Measurements from ENCODE around the gene FAM135A.
"Not testable (repeated sequence)": the region's sequence is repeated elsewhere in the genome, so short reads cannot be mapped to it uniquely, and the experiment has no call there.

The FAM135A gene

GRCh38 chr6:70551566-70551965 lies 138.3 kb downstream of the FAM135A start:
- DNase-seq = no peak

DNA sequence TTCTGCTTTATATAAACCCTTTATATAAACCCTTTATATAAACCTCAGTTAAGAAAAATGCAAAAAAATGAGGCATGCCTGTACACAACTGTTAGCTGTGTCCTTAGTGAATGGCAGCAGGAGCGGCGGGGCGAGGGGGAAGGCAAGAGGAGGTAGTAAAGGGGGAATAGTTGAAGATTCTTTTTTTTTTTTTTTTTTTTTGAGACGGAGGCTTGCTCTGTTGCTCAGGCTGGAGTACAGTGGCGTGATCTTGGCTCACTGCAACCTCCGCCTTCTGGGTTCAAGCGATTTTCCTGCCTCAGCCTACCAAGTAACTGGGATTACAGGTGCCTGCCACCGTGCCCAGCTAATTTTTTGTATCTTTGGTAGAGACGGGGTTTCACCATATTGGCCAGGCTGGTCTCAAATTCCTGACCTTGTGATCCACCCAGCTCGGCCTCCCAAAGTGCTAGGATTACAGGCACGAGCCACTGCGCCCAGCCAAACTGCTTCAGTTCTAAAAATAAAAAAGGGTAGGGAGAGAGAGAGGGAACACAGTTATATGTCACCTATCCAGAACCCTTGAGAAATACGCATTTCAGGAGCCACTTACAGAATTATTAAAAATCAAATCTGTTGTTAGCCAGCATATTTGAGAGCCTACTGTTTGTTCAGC lies 139.1 kb downstream of the FAM135A start:
- not testable (repeated sequence) for DNase-seq

- no peak for DNase-seq
Measured at GRCh38 chr6:70552974-70553373, 139.7 kb downstream of the FAM135A start.

DNA sequence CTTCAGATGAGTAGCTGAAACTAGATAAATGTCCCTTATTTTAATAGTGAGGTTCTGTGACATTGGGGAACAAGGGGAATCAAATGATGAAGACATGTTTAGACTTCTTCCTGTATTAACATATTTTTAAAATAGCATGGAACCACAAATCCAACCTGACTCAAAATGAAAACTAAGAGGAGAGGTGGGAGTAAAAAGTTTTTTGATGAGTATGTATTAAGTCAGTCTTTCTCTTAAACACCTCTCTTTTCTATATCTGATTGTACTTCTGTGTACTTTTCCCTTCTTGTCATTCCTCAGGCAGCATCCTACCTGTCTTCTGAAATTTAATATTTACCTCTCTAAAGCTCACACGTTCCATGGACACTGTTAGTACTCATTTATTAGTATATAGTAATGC lies 144.7 kb downstream of the FAM135A start:
- DNase-seq = no peak

DNA sequence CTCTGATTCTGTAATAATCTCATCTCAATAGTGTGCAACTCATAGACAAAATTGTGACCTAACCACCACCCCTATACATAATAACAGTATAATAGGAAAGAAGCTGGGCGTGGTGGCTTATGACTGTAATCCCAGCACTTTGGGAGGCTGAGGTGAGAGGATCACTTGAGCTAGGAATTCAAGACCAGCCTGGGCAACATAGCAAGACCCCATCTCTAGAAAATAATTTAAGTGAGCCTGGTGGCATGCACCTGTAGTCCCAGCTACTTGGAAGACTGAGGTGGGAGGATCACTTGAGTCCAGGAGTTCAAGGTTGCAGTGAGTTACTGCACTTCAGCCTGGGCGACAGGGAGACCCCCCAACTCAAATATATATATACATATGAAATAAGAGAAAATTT lies 149.1 kb downstream of the FAM135A start:
- not testable (repeated sequence) for DNase-seq

DNA sequence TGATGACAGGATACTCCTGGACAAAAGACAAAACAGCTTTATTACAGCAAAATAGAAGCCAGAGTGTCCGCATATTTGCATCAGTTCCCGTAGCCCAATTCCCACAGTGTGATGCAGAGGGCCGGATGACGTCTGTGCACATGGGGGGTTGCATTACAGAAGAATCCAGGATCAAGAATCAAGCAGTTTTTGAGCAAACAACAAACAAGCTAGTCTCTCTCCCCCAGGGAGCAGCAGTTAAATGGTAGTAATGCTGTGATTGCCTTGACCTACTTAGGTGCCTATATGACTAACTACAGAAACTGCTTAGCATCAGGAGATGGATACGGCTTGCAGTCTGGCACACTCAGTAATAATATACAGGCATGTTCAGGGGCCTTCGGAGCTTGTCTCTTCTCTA lies 150.2 kb downstream of the FAM135A start:
- DNase-seq = no peak

- DNase-seq = peak; percentile 93
Measured at GRCh38 chr6:70566751-70567382, 153.6 kb downstream of the FAM135A start, which contains the start of gene SDHAF4. TSS of gene SDHAF4 (plus strand) at chr6:70566930. CDS start at chr6:70566941, 11 bp downstream.

DNA sequence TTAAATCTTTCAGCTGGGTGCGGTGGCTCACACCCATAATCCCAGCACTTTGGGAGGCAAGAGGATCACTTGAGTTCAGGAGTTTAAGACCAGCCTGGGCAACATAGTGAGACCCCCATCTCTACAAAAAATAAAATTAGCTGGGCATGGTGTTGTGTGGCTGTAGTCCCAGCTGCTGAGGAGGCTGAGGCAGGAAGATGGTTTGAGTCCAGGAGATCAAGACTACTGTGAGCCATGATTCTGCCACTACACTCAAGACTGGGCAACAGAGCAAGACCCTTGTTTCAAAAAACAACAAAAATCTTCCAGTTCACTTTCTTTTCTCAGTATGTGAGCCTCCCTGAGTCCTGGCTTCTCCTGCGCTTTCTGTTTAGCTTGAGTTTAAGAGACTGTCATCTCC lies 161.3 kb downstream of the FAM135A start:
- DNase-seq = no peak

DNA sequence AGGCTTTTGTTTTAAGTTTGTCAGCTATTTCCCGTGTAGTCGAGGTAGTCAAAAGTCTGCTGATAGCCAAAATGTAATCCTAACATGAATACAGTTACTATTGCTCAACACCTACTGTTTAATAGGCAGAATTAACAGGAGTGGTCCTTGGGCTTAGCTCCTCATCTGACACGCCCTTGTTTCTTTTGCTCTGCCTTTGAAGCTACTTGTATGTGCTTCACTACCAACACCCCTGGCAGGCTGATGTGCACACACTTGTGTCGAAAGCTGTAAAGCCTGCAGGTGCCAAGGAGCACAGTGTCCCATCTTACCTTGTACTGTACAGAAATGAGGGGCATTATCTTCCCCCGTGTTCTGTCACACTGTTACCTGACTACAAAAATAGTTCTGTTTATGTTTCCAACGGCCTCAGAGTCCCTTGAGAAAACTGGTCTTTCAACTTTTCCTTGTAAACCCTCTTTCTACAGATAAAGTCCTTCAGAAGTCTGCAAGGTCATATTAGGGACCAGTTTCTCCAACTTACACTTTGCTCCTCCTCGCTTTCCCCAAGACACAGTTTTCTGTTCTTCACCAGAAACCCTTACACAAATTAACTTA lies 162.7 kb downstream of the FAM135A start:
- no peak for DNase-seq

GRCh38 chr6:70586114-70586513 lies 172.8 kb downstream of the FAM135A start:
- no peak for DNase-seq

DNA sequence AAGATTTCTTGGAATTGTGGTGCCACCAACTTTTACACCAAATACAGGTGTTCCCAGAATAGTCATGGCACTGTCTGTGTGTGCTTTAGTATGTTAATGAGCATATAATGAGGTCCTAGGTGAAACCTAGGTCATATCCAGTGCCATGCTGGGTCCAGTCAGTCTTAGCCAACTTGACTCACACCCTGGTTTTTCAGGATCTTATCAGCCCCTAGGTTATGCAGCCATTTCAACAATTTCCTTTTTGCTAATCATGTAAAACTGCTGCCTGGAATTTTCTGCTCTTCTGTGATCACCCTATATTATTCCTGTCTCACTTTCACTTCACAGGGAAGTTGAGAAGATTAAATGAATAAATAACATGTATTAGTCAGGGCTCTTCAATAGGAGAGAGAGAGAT lies 177.1 kb downstream of the FAM135A start:
- no peak for DNase-seq

- no peak for DNase-seq
Measured at GRCh38 chr6:70592391-70593117, 179.2 kb downstream of the FAM135A start.

DNA sequence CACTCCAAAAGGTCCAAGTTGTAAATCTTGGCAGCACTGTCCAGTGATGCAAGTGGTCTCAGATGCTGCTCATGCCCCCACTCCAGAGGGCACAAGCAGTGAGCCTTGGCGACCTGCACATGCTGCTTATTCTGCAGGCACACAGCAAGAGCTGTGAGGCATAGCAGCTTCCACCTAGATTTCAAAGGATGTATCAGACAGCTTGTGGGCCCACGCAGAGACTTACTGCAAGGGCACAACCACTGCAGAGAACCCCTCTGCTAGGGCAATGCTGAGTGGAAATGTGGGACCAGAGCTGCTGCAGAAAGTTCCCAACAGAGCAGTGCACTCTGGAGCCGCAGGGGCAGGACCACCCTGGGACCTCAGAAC lies 179.8 kb downstream of the FAM135A start:
- no peak for DNase-seq

DNA sequence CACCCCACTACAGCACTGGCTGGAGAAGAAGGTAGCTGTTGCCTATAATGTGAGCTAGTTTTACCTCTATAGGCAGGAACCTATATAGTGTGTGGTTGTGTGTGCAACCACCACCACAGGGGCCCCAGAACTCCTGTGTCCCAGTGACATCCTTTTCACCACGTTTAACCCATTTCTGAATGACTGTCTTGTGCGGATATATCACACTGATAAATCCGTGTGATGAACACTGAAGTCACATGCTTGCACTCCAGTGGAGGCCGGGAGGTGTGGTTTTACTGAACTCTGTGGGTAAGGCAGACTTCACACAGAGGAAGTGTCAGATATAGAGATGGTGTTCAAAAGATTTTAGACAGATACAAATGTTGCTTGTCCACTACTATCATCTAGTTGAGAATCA lies 185.9 kb downstream of the FAM135A start:
- no peak for DNase-seq

- DNase-seq = no peak
Measured at GRCh38 chr6:70601014-70601413, 187.7 kb downstream of the FAM135A start.

GRCh38 chr6:70604254-70604653 lies 190.9 kb downstream of the FAM135A start:
- DNase-seq = no peak

DNA sequence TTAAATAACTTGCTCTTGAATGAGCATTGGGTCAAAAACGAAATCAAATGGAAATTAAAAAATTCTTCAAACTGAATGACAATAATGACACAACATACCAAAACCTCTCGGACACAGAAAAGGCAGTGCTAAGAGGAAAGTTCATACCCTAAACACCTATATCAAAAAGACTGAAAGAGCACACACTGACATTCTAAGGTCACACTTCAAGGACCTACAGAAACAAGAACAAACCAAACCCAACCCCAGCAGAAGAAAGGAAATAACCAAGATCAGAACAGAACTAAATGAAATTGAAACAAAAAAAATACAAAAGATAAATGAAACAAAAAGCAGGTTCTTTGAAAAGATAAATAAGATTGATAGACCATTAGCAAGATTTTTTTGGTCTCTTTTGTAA lies 194.1 kb downstream of the FAM135A start:
- not testable (repeated sequence) for DNase-seq

GRCh38 chr6:70609181-70609580 lies 195.9 kb downstream of the FAM135A start:
- DNase-seq = not testable (repeated sequence)

Measured in hematopoietic multipotent progenitor cell treated with erythropoietin and hydrocortisone succinate and interleukin-3 and kit ligand, for 8 days (in vitro differentiated cells).